HG02870 (cell line): Measurements from ENCODE around the gene LMO1.
A peak's percentile ranks its signal among the peaks of the same experiment; 100 is the strongest.

Experiments
- ATAC-seq: cut with Tn5 transposase; IDR thresholded peaks from one replicate; pipeline ENCODE4 v1.9.1; 2021; ENCODE audit warnings: mild to moderate bottlenecking, moderate library complexity; ENCODE audit not compliant: unreplicated experiment

Gene LMO1

GRCh38 chr11:8263769-8264410 lies at the start of gene LMO1:
TSS of gene LMO1 (minus strand) at chr11:8263878. CDS start at chr11:8263362, 516 bp downstream.
- peak; percentile 51 for ATAC-seq

- no peak for ATAC-seq
Observed at GRCh38 chr11:8312986-8313385, 49.3 kb upstream of the LMO1 start.

- no peak for ATAC-seq
Observed at GRCh38 chr11:8311366-8311765, 47.7 kb upstream of the LMO1 start.

- ATAC-seq, result no peak
Observed at GRCh38 chr11:8310743-8311298, 47.1 kb upstream of the LMO1 start.

- no peak for ATAC-seq
Observed at GRCh38 chr11:8309862-8310261, 46.2 kb upstream of the LMO1 start.

- no peak for ATAC-seq
Observed at GRCh38 chr11:8309311-8309710, 45.6 kb upstream of the LMO1 start.

GRCh38 chr11:8307601-8308000 lies 43.9 kb upstream of the LMO1 start:
- ATAC-seq, result no peak

GRCh38 chr11:8301622-8302021 lies 37.9 kb upstream of the LMO1 start:
- no peak for ATAC-seq

GRCh38 chr11:8298801-8299786 lies 35.4 kb upstream of the LMO1 start:
- ATAC-seq, result no peak

GRCh38 chr11:8297781-8298440 lies 34.2 kb upstream of the LMO1 start:
- no peak for ATAC-seq

GRCh38 chr11:8296872-8297271 lies 33.2 kb upstream of the LMO1 start:
- no peak for ATAC-seq

GRCh38 chr11:8296038-8296649 lies 32.5 kb upstream of the LMO1 start:
- ATAC-seq, result no peak

GRCh38 chr11:8294251-8294935 lies 30.7 kb upstream of the LMO1 start:
- no peak for ATAC-seq

- ATAC-seq, result no peak
Observed at GRCh38 chr11:8293171-8293570, 29.5 kb upstream of the LMO1 start.

GRCh38 chr11:8292351-8292750 lies 28.7 kb upstream of the LMO1 start:
- ATAC-seq, result no peak

- ATAC-seq, result no peak
Observed at GRCh38 chr11:8291421-8292350, 28.0 kb upstream of the LMO1 start.

- no peak for ATAC-seq
Observed at GRCh38 chr11:8290081-8290810, 26.6 kb upstream of the LMO1 start.

- no peak for ATAC-seq
Observed at GRCh38 chr11:8289492-8289918, 25.8 kb upstream of the LMO1 start.
